GM21515 (cell line): Measurements from ENCODE around the gene CELSR1.

Source experiments
- ATAC-seq: cut with Tn5 transposase; IDR thresholded peaks from one replicate; pipeline ENCODE4 v1.9.1; 2021; ENCODE audit not compliant: unreplicated experiment

Gene CELSR1

DNA sequence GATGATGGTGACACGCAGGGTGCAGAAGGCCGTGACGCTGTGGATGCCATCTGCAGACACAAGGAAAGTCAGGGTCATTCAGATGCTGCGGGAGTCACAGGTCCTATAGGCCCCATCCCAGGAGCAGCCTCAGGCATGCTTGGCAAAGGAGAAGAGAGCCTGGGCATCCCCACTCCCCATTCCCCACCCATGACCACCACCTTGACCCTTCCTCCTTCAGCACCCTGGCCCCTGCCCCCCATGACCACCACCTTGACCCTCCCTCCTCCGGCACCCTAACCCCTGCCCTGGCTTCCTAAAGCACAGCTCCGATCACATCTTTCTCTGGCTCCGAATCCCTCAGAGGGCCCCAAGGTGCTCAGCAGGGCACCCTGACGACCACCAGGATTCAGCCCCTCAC is 73.1 kb downstream of the CELSR1 start:
- ATAC-seq = no peak

DNA sequence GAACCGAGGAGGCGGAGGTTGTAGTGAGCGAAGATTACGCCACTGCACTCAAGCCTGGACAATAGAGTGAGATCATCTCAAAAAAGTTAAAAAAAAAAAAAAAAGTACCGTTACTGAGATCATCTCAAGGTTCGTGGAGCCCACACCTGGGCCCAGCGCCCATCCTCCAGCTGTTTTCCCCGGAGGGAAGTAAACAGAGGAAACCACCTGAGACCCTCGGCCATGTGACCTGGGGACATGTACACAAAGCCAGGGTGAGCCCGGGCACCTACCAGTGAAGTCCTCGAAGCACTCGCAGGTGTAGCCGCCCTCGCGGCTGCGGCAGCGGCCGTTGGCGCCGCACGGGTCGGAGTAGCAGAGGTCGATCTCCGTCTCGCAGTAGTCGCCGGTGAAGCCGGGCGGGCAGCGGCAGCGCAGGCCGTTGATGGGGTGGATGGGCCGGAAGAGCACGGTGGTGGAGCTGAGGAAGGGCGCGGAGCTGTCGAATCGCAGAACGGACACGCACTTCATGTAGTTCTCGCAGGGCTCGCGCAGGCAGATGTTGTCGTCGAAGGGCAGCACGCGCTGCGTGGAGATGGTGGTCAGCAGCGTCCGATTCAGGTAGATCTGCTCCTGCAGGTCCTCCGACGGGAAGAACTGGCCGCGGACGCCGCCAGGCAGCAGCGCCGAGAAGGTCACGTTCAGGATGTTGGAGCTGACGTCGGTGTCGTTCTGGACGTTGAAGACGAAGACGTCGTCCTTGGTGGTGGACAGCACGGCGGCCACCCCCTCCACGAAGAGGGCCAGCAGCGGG is 73.8 kb downstream of the CELSR1 start:
- ATAC-seq = no peak

DNA sequence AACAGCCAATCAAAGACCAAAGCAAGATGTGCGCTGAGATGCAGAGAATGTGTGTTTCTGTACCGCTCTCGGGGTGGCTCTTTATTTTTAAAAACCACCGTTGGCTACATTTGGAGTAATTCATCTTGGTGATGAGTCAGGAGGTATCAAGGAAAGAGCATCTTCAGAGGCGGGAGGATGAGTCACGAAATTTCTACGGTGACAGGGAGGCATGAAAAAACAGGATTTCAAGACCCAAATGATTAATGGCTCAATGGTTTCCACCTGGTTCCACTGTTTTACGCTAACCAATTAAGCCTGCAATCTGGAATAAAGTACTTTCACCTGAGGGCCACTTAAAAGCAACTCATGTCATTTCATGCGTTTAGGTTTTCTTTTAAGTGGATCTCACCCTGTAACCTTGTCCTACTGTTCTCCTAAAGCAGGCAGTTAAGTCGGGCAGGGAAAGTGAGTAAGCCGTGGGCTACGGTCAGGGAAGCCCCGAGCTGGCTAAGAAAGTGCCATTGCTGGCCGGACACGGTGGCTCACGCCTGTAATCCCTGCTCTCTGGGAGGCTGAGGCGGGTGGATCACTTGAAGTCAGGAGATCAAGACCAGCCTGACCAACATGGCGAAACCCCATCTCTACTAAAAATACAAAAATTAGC is 74.6 kb downstream of the CELSR1 start:
- ATAC-seq = no peak

DNA sequence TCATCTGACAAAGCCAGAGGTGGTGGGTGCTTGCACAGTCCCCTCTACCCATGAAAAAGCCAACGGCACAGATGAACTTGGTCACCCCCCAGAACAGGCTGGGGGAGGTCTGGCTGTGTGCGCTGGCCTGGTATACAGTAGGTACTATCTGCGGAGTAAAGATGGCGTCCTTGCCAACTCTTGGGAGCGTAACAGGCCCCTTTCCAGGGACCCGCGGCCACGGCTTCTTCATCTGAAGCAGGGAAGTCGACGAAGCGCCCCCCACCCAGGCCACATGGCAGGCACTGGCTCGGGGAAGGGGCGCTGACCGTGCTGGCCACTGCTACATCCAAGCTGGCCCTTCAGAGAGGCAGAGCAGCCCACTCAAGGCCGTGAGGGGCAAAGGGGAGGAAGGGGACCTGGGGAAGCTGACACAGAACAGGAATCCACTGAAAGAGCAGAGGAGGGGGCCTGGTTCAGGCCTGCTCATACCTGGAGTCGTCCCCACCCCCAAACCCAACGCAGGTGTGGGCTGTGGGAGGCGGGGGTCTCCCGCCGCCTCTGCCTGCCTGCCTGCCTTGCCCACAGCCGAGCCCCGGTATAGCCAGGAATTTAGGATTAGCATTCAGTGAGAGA is 75.7 kb downstream of the CELSR1 start:
- no peak for ATAC-seq

DNA sequence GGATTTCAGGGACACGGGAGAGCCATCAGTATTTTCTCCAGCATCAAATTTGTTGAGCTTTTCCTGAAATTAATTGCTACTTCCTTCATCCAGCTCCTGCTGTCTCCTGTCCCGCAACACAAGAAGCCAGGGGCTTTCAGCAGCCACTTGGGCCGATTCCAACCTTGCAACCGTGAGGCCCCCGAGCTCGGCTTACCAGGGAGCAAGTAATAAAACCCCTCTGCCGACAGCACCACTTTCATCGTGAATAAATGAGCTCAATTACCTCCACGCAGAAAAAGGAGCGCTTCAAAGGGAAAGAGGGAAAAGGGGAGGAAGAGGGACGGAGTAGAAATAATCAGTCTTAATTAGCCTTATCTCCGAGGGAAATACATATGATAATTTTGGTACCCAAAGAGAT is 76.6 kb downstream of the CELSR1 start:
- ATAC-seq = no peak

DNA sequence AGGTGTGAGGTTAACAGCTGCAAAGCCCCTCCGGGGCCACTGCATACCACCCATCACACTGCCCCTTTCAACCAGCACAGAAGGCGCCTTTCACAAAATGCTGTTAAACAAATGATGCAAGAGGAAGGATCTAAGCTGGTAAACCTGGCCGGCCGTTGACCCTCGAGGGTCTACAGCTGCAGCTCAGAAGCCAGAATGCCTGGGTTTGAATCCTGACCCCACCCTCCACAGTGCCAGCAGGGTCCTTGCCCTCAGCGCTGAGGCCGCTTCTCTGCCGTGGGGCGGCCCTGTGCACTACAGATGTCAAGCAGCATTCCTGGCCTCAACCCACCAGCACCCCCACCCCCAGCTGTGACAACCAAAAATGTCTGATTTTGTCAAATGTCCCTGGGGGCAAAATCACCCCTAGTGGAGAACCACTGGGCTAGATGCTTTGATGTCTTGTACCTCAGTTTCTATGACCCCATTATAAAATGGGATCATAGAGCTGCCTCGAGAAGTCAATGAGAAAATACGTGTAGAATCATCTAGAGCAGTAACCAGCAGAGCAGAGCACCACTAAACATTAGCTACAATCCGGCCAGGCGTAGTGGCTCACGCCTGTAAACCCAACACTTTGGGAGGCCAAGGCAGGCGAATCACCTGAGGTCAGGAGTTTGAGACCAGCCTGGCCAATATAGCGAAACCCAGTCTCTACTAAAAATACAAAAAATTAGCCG is 77.9 kb downstream of the CELSR1 start:
- ATAC-seq = no peak

DNA sequence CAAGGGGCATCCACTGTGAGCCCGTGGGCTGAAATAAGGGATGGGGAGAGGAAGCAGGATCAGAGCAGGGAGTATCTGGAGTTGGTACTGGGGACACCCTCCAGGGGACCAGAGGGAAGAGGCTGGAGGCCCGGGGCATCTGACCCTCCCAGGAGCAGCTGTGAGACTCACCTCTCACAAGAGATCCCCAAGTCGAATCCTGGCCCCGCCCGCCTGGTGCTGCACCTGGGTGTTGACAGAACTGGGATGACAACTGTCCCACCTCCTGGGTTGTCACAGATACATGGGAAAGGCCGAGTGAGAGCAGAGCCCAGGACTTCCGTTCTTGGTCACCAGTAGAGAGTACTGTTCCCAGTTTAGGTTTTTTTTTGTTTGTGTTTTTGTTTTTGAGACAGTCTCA is 78.9 kb downstream of the CELSR1 start:
- ATAC-seq = no peak

DNA sequence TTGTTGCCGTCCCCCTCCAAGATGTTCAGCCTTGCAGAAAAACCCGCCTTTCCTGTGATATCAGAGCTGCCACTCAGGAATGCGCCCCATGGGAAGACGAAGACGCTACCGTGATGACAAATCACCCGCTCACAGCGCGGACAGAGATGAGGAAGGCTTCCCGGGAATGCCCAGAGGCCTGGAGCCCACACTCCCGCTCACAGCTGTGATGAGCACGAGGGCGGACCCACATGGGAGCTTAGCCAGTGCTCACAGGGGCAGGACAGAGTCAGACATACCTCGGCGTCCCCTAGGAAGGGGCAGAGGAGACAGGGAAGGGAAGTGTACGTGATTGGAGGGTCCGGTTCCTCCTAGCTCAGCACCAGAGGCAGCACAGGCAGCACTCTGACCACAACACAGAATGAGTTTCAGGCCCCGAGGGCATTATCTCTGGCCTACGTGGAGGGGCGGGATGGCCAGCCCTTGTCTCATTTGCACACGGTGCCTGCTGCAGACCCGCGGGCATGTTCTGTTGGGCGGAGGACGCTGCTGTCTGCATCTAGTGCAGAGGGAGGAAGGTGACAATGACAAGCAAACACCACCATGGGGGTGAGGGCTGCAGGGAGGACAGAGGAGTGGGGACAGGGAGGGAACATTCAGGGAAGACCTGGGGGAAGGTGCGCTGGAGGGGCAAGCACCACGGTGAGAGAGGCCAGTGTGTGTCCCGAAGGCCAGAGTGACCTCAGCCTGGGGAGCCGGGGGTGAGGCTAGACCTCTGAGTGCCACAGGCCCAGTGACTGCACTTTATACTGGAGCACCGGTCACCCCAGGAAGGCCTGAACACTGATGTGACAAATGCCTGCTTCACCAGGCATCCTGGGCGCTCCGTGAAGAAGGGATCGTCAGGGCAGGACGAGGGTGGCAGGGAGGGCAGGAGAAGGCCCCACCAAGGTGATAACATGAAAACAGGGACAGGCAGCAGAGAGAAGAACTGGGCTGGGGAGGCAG is 79.6 kb downstream of the CELSR1 start:
- no peak for ATAC-seq

DNA sequence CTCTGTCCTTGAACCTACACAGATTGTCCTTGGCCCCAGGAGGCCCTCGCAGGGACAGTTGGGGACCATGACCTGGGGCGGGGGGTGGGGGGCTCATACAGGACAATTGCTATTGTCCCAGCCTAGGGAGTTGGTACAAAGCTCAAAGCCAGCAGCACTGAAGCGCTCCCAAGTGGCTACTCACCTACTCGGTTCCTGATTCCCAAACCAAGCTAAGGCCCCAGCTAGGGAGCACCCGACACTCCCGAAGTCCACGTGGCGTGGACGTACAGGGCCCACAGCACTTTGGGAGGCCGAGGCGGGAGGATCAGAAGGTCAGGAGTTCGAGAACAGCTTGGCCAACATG is 80.6 kb downstream of the CELSR1 start:
- no peak for ATAC-seq

DNA sequence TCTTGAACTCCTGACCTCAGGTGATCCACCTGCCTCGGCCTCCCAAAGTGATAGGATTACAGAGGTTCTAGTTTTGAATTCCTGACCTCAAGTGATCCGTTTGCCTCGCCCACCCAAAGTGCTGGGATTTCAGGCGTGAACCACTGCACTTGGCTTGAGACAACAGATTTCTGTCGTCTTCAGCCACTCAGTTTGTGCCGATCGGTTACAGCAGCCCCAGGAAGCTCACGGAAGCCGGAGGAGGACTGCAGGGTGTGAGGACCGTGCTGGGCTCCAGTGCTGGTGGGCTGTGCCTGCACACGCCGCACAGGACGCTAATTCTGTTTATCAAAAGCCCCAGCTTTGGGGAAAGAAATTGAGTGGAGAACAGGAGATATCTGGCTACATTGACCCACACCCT is 82.0 kb downstream of the CELSR1 start:
- ATAC-seq = no peak

DNA sequence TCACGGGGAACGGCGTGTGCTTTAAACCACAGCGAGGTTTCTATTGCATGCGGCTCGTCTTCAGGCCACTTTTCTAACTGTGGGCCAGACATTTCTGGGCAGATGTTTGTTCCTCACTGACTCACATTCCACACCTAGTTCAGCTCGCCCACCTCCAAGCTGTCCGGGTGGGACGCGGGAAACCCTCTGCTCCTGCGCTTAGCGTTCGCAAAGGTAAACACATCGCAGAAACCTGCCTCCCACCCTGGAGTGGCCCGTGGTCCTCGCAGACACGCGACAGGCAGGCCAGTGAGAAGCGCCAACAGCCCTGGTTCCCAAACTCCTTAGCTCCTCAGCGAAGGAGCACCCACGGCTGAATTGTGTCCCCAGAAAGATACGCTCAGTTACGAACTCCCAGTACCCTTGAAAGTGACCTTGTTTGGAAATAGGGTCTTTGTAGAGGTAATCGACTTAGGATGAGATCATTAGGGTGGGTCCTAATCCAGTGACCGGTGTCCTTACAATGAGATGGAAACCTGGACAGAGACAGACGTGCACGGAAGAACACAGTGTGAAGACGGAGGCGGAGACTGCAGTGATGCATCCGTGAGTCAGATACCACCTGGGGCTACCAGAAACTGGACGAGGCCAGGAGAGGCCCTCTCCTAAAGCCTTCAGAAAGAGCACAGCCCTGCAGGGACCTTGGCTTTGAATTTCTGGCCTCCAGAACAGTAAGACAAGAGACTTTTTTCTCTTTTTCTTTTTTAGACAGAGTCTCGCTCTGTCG is 82.7 kb downstream of the CELSR1 start:
- ATAC-seq = no peak

DNA sequence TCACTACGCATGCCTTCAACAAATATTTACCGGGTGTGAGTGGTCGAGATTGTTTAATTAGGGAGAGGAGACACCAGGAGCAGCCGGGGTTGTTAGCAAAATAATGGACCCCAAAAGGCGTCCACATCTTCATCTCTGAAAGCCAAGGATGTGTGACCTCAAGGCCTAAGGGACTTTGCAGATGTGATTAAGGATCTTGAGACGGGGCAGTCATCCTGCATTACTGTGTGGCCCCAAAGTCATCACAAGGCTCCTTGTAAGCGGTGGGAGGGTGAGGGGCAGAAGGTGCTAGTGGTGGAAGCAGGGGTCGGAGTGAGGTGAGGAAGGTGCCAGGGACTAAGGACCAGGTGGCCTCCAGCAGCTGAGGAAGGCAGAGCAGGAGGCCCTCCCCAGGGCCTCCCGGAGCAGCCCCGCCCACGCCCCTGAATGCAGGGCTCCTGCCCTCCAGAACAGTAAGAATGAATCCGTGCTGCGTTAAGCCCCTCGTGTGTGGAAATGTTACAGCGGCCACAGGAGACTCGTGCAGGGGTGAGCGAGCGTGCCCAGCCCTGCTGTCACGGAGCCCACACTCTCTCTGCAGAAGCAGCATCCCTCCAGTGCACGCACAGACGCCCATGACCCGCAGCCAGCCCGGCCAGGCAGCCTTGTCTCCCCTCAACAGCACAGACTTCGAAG is 83.5 kb downstream of the CELSR1 start:
- no peak for ATAC-seq

DNA sequence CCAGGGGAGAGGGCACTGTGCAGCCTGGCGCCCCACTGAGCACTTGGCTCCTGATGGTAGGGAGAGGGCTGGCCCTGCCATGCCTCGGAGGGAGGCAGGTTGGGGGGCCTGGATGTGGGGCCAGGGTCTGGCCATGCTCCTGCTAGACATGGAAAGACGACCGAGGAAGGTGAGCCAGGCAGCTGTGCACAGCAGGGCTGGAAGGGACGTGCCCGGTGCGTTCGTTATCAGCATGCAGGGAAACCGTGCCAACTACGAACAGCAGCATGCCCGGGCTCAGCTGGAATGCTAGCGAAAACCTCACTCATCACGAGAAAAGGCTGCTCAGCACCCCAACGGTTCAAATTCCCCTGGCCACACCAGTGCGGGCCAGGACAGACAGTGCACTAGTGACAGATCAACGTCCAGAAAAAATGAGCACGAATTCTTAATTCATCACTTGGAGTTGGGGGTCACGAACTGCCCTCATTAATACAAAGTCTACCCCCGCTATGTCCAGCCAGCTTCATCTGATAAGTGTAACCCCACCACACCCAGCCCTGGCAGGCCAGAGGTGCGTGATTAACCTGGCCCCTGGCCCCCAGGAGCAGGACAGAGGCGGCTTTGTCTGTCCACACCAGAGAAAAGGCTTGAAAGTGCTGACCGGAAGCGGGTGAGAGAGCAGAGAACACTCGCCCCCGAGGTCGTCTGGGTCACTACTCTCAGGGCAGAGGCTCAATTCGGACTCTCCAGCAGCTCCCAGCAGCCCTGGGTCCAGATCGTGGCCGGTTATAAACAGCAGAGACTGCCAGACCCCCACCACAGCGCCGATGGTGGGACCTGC is 84.2 kb downstream of the CELSR1 start:
- ATAC-seq = no peak

DNA sequence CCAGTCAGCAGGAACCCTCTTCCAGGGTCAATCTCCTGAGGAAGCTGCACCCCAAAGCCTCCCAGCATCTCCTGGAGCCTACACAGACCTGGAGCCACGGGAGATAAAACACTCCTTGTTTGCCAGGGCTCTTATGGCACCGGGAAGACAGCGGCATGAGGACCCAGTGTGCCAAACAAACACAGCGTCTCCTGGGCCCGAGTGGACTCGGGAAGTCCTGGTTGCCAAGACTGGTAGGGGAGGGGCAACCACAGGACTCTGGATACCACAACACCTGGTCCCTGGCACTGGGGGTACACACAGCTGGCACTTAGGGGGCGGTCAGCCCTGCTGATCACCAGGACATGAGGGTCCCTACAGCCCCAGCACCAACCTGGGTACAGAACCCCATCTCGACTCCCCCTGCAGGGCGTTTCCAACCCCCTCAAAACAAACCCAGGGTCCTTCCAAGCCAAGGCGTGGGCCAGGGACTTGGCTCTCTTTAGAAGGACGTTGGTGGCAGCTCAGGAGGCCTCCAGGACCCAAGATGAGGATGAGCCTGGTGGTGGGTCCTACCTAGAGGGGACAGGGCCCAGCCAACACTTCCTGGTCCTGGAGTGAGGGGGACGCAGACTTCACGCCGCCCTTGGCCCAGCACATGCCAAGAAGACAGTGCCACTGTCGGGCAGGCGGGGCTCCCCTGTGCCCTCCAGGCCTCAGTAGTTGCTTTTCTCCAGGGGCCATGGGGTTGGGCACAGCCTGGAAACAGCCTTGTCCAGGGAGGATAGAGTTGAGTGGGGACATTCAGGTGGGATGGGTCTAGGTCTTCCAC is 85.0 kb downstream of the CELSR1 start:
- no peak for ATAC-seq

DNA sequence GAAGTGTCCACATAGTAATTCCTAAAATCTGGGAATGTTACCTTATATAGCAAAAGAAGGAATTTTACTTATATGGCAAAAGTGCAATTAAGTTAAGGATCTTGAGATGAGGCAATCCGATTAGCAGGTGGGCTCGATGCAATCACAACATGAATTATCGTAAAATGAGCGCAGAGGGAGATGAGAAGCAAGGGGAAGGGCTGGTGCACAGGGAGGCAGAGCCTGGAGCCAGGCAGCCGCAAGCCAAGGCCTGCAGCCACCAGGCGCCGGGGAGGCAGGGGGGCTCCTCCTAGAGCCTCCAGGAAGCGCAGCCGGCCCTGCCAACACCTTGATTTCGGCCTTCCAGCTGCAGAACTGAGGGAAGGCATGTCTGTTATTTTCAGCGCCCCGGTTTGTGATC is 85.7 kb downstream of the CELSR1 start:
- ATAC-seq = no peak

DNA sequence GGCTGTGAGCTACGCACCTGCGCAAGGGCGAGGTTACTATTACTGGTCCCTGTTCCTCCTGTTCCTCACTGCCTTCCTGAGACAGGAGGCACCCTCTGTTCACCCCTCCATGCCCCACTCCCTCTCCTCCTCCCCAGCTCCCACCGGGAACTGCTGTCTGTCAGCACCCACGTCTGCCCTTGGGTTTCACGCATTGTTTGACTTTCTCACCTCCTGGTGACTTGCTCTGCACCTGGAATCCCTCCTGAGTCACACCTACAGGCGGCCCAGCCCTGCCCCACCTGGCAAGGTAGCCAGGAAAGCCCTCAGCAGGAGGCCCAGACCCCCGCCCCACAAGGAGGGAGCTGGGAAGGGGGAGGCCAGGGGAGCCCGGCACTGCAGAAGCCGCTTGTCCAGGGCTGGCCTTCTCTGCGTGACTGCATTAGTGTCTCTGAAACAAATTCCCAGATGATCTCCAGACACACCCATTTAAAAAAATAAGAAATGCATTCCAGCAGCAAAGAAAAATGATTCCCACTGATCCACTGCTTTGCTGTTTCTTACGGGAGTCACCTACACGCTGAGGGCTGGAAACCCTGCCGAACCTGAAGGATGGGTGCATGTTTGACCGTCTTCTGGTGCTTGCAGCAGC is 86.4 kb downstream of the CELSR1 start:
- no peak for ATAC-seq
